GM23248 (cell line): ENCODE data around the gene TVP23C. TPM values are rescaled to one million over a fixed set of nuclear protein-coding genes. Genes with fewer than 3 reads are reported as not detected.
"Not testable (repeated sequence)": the region's sequence is repeated elsewhere in the genome, so short reads cannot be mapped to it uniquely, and the experiment has no call there.

Source experiments
- DNase-seq: peaks from one replicate; pipeline ENCODE4 v3.0.0-alpha.2; 2015
- H2AFZ ChIP-seq: fragments of 200-600 bp; sonication (generic); 2 replicates; pipeline ENCODE4 v1.6.1; 2016; ENCODE audit warnings: antibody characterized with exemption
- H3F3A ChIP-seq: fragments of 200-600 bp; sonication (generic); 2 replicates; pipeline ENCODE4 v1.6.1; 2016; ENCODE audit warnings: mild to moderate bottlenecking, antibody characterized with exemption, mixed run types; ENCODE audit not compliant: insufficient read depth
- H3K27ac ChIP-seq: fragments of 200-600 bp; sonication (generic); 2 replicates; pipeline ENCODE4 v1.5.1; 2016; ENCODE audit warnings: mild to moderate bottlenecking
- H3K27me3 ChIP-seq: fragments of 200-600 bp; sonication (generic); replicated peaks from 2 replicates; pipeline ENCODE4 v1.6.1; 2016; ENCODE audit warnings: mild to moderate bottlenecking; ENCODE audit not compliant: insufficient read depth
- H3K36me3 ChIP-seq: fragments of 200-600 bp; sonication (generic); 2 replicates; pipeline ENCODE4 v1.6.1; 2016; ENCODE audit warnings: low read depth, mild to moderate bottlenecking
- H3K4me1 ChIP-seq: fragments of 200-600 bp; sonication (generic); 2 replicates; pipeline ENCODE4 v1.6.1; 2016; ENCODE audit warnings: mild to moderate bottlenecking; ENCODE audit not compliant: insufficient read depth
- H3K4me2 ChIP-seq: fragments of 200-600 bp; sonication (generic); one replicate; pipeline ENCODE4 v1.6.1; 2016; ENCODE audit warnings: mild to moderate bottlenecking; ENCODE audit not compliant: unreplicated experiment
- H3K4me3 ChIP-seq: fragments of 200-600 bp; sonication (generic); 2 replicates; pipeline ENCODE4 v1.5.1; 2016; ENCODE audit warnings: mild to moderate bottlenecking
- H3K79me2 ChIP-seq: fragments of 200-600 bp; sonication (generic); 2 replicates; pipeline ENCODE4 v1.6.1; 2016; ENCODE audit warnings: mild to moderate bottlenecking; ENCODE audit not compliant: insufficient read depth
- H3K9ac ChIP-seq: fragments of 200-600 bp; sonication (generic); 2 replicates; pipeline ENCODE4 v1.6.1; 2016; ENCODE audit warnings: mild to moderate bottlenecking
- H3K9me2 ChIP-seq: fragments of 200-600 bp; sonication (generic); 2 replicates; pipeline ENCODE4 v1.6.1; 2016; ENCODE audit warnings: mixed run types, mild to moderate bottlenecking, moderate library complexity; ENCODE audit not compliant: insufficient read depth
- H3K9me3 ChIP-seq: fragments of 200-600 bp; sonication (generic); one replicate; pipeline ENCODE4 v1.6.1; 2017; ENCODE audit warnings: low read depth
- H4K20me1 ChIP-seq: fragments of 200-600 bp; sonication (generic); 2 replicates; pipeline ENCODE4 v1.6.0; 2016; ENCODE audit not compliant: insufficient read depth
- EZH2 ChIP-seq: fragments of 200-600 bp; sonication (generic); IDR thresholded peaks from 2 replicates; pipeline ENCODE4 v1.6.1; 2018; ENCODE audit warnings: antibody characterized with exemption, mild to moderate bottlenecking; ENCODE audit not compliant: insufficient read depth, poor library complexity, severe bottlenecking
- EZH2phosphoT487 ChIP-seq: fragments of 200-600 bp; sonication (generic); IDR thresholded peaks from 2 replicates; pipeline ENCODE4 v1.6.1; 2018; ENCODE audit warnings: antibody characterized with exemption, moderate library complexity, mild to moderate bottlenecking, low read depth; ENCODE audit not compliant: insufficient read depth
- WGBS, 2 experiments: methylation state at CpG; one replicate each; pipeline ENCODE4 v1.1.6; 2015 to 2017; ENCODE audit warnings: low lambda C conversion rate in 2 of 2, low coverage in 1 of 2; ENCODE audit errors: missing lambda C conversion rate in 2 of 2; 5-methylcytosine and 5-hydroxymethylcytosine counted together
- in situ Hi-C: fragments of 300-500 bp; cut with MboI; formaldehyde crosslinking; loops from 2 replicates; pipeline ENCODE4 v1.15.0; 2020
- polyA plus RNA-seq: library from polyadenylated mRNA; unstranded; fragments of >200 nt; fragmentation: Nextera tagmentation; extraction: Ambion mirVana; gene quantifications from 2 replicates; pipeline ENCODE4 v1.2.1, GENCODE V29; 2016
- total RNA-seq: library from RNA; depleted of rRNA; stranded (reverse); fragments of >200 nt; shearing (Covaris generic); gene quantifications from 2 replicates; pipeline ENCODE4 v1.2.3, GENCODE V29; 2014

Gene TVP23C
- total and polyA plus RNA-seq, 2 experiments from 2014 or later: 6.7 to 9.6 TPM

DNA sequence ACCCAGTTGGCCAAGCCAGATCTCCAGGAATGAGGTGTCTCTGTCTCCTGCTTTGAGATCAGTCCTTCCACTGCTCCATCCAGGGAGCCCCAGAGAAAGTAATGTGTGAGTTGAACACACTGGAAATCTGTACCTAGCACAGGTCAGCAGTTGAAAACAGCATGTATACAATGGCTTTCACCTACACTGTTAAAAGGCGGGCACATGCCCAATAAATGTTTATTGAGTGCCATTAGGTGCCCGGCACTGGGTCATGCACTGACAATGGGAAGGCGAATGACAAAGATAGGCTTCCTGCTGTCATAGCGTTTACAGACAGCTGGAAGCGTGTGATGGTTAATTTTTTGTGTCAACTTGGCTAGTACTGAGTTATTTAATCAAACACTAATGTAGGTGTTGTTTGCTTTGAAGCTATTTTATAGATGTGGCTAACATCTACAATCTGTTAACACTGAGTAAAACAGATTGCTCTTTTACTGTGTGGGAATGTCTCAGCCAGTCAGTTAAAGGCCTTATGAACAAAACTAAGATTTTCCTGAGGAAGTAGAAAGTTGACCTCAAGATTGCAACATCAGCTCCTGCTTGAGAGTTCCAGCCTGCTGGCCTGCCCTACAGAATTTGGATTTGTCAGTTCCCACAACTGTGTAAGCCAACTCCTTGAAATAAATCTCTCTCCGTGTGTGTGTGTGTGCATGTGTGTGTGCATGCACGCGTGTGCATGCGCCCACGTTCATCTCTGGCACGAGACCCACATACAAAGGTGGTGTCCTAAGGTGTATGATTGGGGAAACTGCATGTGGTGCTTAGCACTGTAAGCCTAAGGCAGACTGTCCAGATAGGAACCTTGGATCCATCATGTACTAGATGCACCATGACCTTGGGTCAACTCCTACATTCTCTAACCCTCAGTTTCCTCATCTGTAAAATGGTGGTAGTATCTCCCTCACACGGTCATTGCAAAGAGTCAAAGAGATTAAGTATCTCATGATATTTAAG is 38.0 kb downstream of the TVP23C start:
- H3K9me3 ChIP-seq: not testable (repeated sequence)

GRCh38 chr17:15516150-15516549 is 47.1 kb downstream of the TVP23C start:
- H3K36me3 ChIP-seq: peaks cover 9% of the 10 kb centered on the region; the same call in 1 of the 2 replicates
- H4K20me1 ChIP-seq: no peaks in the 10 kb centered on the region
- no peak overlapping the region for H3K9ac ChIP-seq
- H3K4me3 ChIP-seq: no peak overlapping the region
- DNase-seq: peak; percentile 56
- H3K79me2 ChIP-seq: no peaks in the 10 kb centered on the region
- H3K4me1 ChIP-seq: peaks cover 25% of the 10 kb centered on the region
- no peaks in the 10 kb centered on the region for H3K9me3 ChIP-seq
- peaks cover 11% of the 10 kb centered on the region; the same call in 1 of the 2 replicates for H3F3A ChIP-seq
- no peaks in the 10 kb centered on the region for H3K9me2 ChIP-seq
- H3K4me2 ChIP-seq: no peak overlapping the region
- in situ Hi-C loops: loop anchor here (5.0 to 25.0 kb wide), 2 partner anchors 269 to 579 kb away; no protein-coding TSS in a partner anchor
- H2AFZ ChIP-seq: no peak overlapping the region
- TF ChIP-seq EZH2: no peak
- TF ChIP-seq EZH2phosphoT487: no peak
- WGBS, 2 experiments: 73 to 77% methylated on average over 8 of the region's 8 CpGs
- H3K27me3 ChIP-seq: no peaks in the 10 kb centered on the region
- no peak overlapping the region for H3K27ac ChIP-seq

More for the DNA sequence above, 38.0 kb downstream of the TVP23C start:
- H3F3A ChIP-seq, H3K4me1 ChIP-seq, H3K9ac ChIP-seq, H3K79me2 ChIP-seq, H3K4me3 ChIP-seq, H3K4me2 ChIP-seq, H2AFZ ChIP-seq, H3K36me3 ChIP-seq, H4K20me1 ChIP-seq, H3K9me2 ChIP-seq, H3K27me3 ChIP-seq: not testable (repeated sequence)
- in situ Hi-C loops: loop anchor here (25.0 kb wide), 1 partner anchor 588 kb away; no protein-coding TSS in a partner anchor
- DNase-seq: peak; percentile 70
- WGBS, 2 experiments: 68 to 70% methylated on average over 12 of the region's 12 CpGs
- peak overlapping the region; percentile 61 for H3K27ac ChIP-seq

GRCh38 chr17:15514469-15514868 is 48.8 kb downstream of the TVP23C start:
- Histone ChIP-seq H3K9ac (no peak overlapping the region), H2AFZ (no peak overlapping the region), H3K4me2 (no peak overlapping the region), H3K4me1 (peaks cover 38% of the 10 kb centered on the region), H3K27ac (no peak overlapping the region), H3K27me3 (no peaks in the 10 kb centered on the region), H3K79me2 (no peaks in the 10 kb centered on the region), H3K4me3 (no peak overlapping the region), H3K9me2 (no peaks in the 10 kb centered on the region), H3K9me3 (no peaks in the 10 kb centered on the region), H3K36me3 (peaks cover 9% of the 10 kb centered on the region; the same call in 1 of the 2 replicates), H4K20me1 (no peaks in the 10 kb centered on the region), H3F3A (peaks cover 21% of the 10 kb centered on the region)
- in situ Hi-C loops: loop anchor here (25.0 kb wide), 1 partner anchor 577 kb away; no protein-coding TSS in a partner anchor
- DNase-seq: no peak
- 80 to 86% methylated on average over 2 of the region's 2 CpGs for WGBS, 2 experiments
- TF ChIP-seq EZH2 (no peak), EZH2phosphoT487 (no peak)

DNA sequence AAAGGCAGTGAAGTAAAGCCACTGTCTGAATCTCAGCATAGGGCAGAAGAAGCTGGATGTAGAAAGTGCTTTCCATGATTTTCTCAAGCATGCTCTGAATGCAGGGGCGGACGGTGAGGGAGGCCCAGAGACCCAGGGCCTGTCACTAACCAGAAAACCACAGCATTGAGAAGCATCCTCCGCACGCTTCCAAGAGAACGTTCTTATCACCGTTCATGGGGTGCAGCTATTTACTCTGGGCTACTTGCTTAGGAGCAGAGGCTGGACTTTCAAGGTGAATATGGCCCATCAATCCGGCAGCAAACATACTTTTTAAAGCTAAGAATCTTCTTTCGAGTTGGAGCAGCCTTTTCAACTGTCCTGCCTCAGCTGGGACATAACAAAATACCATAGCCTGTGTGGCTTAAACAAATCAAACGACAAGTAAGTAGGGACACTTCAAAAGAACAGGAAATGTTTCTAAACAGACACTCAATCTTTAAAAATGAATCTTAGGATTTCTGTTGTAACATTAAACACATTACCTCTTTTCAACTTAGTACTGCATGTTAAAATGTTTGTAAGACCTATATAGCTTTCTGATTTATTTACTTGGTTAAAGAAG is 49.3 kb downstream of the TVP23C start:
- H3K36me3 ChIP-seq: peaks cover 9% of the 10 kb centered on the region; the same call in 1 of the 2 replicates
- H3K79me2 ChIP-seq: no peaks in the 10 kb centered on the region
- H2AFZ ChIP-seq: peak overlapping the region; percentile 55
- H3K27ac ChIP-seq: peak overlapping the region; percentile 58; the same call in 1 of the 2 replicates
- H3K27me3 ChIP-seq: no peaks in the 10 kb centered on the region
- in situ Hi-C loops: loop anchor here (25.0 kb wide), 1 partner anchor 577 kb away; no protein-coding TSS in a partner anchor
- DNase-seq: no peak
- H3K4me1 ChIP-seq: peaks cover 38% of the 10 kb centered on the region
- H4K20me1 ChIP-seq: no peaks in the 10 kb centered on the region
- H3F3A ChIP-seq: peaks cover 23% of the 10 kb centered on the region
- no peak for TF ChIP-seq EZH2
- no peak for TF ChIP-seq EZH2phosphoT487
- H3K9me3 ChIP-seq: no peaks in the 10 kb centered on the region
- no peak overlapping the region for H3K4me2 ChIP-seq
- 73 to 75% methylated on average over 9 of the region's 9 CpGs for WGBS, 2 experiments
- peak overlapping the region; percentile 42; the same call in 1 of the 2 replicates for H3K9ac ChIP-seq
- H3K9me2 ChIP-seq: no peaks in the 10 kb centered on the region
- no peak overlapping the region for H3K4me3 ChIP-seq
